Measurements from ENCODE around the gene SLC24A3. TPM values are rescaled to one million over a fixed set of nuclear protein-coding genes. Genes with fewer than 3 reads are reported as not detected.

SLC24A3 gene
- total RNA-seq, 3 donors from 2014 or later, result 4.3 to 34.9 (median 5.7) TPM

- intact Hi-C loops (cut with DNase I, micrococcal nuclease), result no loop called here
These were observed 11.2 kb downstream of the SLC24A3 start for GRCh38 chr20:19223640-19224039.

GRCh38 chr20:19231359-19232035 lies 19.1 kb downstream of the SLC24A3 start:
- no peaks in the 10 kb centered on the region for H3K36me3 ChIP-seq (ENCODE audit: low read depth)
- no peak for DNase-seq
- H3K9me3 ChIP-seq, result no peaks in the 10 kb centered on the region
- intact Hi-C loops (cut with DNase I, micrococcal nuclease), result no loop called here
- ATAC-seq, result no peak
- TF ChIP-seq CTCF (IDR thresholded peaks at IDR 0.05), result no peak
- H3K4me3 ChIP-seq, result no peak overlapping the region
- no peaks in the 10 kb centered on the region for H3K4me1 ChIP-seq (ENCODE audit: low read depth)

More at GRCh38 chr20:19223640-19224039, 11.2 kb downstream of the SLC24A3 start:
- ATAC-seq (no peak), DNase-seq (no peak)
- H3K4me1 ChIP-seq (ENCODE audit: low read depth), result no peaks in the 10 kb centered on the region
- H3K4me3 ChIP-seq, result no peak overlapping the region
- H3K9me3 ChIP-seq, result no peaks in the 10 kb centered on the region
- H3K36me3 ChIP-seq (ENCODE audit: low read depth), result no peaks in the 10 kb centered on the region
- TF ChIP-seq CTCF (IDR thresholded peaks at IDR 0.05), result no peak

- Histone ChIP-seq H3K36me3 (ENCODE audit: low read depth) (no peaks in the 10 kb centered on the region), H3K4me3 (no peak overlapping the region), H3K9me3 (no peaks in the 10 kb centered on the region), H3K4me1 (ENCODE audit: low read depth) (no peaks in the 10 kb centered on the region)
- peak; percentile 25 for ATAC-seq
- no peak for TF ChIP-seq CTCF (IDR thresholded peaks at IDR 0.05)
- DNase-seq, result no peak
- intact Hi-C loops (cut with DNase I, micrococcal nuclease), result no loop called here
These were observed 20.8 kb downstream of the SLC24A3 start for GRCh38 chr20:19232997-19233794.

GRCh38 chr20:19236371-19237055 lies 24.1 kb downstream of the SLC24A3 start:
- no peak overlapping the region for H3K4me3 ChIP-seq
- DNase-seq (no peak), ATAC-seq (no peak)
- no peak for TF ChIP-seq CTCF (IDR thresholded peaks at IDR 0.05)
- peaks cover 4% of the 10 kb centered on the region for H3K4me1 ChIP-seq (ENCODE audit: low read depth)
- no peaks in the 10 kb centered on the region for H3K9me3 ChIP-seq
- H3K36me3 ChIP-seq (ENCODE audit: low read depth), result no peaks in the 10 kb centered on the region
- intact Hi-C loops (cut with DNase I, micrococcal nuclease), result no loop called here

- DNase-seq, result no peak
- Histone ChIP-seq H3K4me3 (no peak overlapping the region), H3K4me1 (ENCODE audit: low read depth) (peaks cover 4% of the 10 kb centered on the region), H3K9me3 (no peaks in the 10 kb centered on the region), H3K36me3 (ENCODE audit: low read depth) (no peaks in the 10 kb centered on the region)
- intact Hi-C loops (cut with DNase I, micrococcal nuclease), result no loop called here
- no peak for TF ChIP-seq CTCF (IDR thresholded peaks at IDR 0.05)
- ATAC-seq, result peak; percentile 40
These were observed 29.0 kb downstream of the SLC24A3 start for GRCh38 chr20:19241440-19241839.
